ENCODE measurements around the gene MLYCD.

The MLYCD gene

DNA sequence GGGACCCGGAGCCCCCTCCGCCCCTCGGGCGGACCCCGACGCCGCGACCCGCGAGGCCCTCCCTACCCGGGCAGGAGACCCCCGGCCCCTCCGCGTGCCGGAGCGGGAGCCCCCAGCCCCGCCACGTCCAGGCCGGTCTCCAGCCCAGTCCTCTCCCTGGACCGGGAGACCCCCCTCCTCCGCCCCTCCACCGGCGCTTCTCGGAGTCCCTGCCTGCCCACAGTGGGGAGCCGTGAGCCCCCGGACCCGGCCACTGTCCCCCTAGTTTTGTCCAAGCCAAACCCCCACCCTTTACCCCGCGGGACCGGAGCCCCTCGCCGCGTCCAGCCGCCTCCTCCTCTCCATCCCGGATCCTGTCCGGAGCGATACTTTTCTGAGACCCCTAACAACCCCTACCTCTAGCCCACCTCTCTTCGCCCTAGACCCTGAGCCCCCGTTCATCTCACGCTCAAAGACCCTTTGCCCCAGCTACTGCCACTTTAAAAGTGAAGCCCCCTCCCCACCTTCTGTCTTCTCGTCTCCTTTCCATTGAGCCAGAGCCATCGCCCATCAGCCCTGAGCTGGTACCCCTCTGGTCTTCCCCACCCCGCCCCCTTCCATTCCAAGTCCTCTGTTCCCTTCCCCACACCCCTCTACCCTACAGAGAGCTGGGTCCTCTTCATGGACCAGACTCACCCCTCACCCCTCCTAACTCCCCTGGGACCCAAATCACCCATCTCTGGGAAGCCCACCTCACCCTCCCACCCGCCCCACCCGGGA lies 70.2 kb downstream of the MLYCD start:
- Histone ChIP-seq H3K36me3 (ENCODE audit: control insufficient read depth, insufficient read depth, low read length) (no peaks in the 10 kb centered on the region), H3K4me1 (ENCODE audit: control insufficient read depth, insufficient read depth, low read length, poor library complexity, severe bottlenecking) (no peaks in the 10 kb centered on the region), H3K9me3 (ENCODE audit: control insufficient read depth, low read length) (no peaks in the 10 kb centered on the region), H3K4me3 (ENCODE audit: insufficient read depth, low read depth, low read length, poor library complexity, severe bottlenecking) (no peak overlapping the region), H3K27ac (ENCODE audit: insufficient read depth, low read length, poor library complexity, severe bottlenecking) (no peak overlapping the region), H3K27me3 (replicated peaks; ENCODE audit: control insufficient read depth, insufficient read depth, low read length, poor library complexity, severe bottlenecking) (peaks cover 21% of the 10 kb centered on the region)
- DNase-seq: no peak

DNA sequence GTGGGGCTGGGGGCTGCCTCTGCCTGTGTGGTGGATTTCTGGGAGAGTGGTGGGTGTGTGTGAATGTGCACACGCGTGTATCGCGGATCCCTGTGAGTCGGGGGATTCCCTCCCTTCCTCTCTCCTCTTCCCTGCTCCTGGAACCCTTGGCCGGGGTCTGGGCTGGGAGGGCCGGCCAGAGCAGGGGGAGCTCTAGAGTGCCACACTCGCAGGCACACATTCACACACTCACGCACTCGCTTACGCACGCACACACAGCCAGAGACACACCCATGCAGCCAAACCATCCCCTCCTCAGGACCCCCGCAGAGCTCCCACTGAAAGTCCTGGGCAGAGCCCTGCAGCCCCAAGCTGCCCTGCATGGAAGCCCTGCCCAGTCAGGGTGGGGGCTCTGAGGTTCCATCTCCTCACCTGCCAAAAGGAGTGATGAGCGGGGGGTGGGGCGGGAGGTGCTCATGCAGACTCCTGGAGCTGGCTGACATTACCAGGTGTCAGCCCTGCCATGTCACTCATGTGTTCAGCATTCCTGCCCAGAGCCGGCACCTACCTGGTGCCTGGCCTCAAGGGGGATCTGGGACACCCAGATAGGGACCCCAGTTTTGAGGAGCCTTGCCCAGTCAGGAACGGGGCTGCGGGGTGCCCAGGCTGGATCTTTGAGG lies 71.0 kb downstream of the MLYCD start:
- H3K27ac ChIP-seq (ENCODE audit: insufficient read depth, low read length, poor library complexity, severe bottlenecking): no peak overlapping the region
- no peak overlapping the region for H3K4me3 ChIP-seq (ENCODE audit: insufficient read depth, low read depth, low read length, poor library complexity, severe bottlenecking)
- DNase-seq: no peak
- H3K27me3 ChIP-seq (replicated peaks; ENCODE audit: control insufficient read depth, insufficient read depth, low read length, poor library complexity, severe bottlenecking): peaks cover 21% of the 10 kb centered on the region
- no peaks in the 10 kb centered on the region for H3K4me1 ChIP-seq (ENCODE audit: control insufficient read depth, insufficient read depth, low read length, poor library complexity, severe bottlenecking)
- no peaks in the 10 kb centered on the region for H3K36me3 ChIP-seq (ENCODE audit: control insufficient read depth, insufficient read depth, low read length)
- no peaks in the 10 kb centered on the region for H3K9me3 ChIP-seq (ENCODE audit: control insufficient read depth, low read length)

DNA sequence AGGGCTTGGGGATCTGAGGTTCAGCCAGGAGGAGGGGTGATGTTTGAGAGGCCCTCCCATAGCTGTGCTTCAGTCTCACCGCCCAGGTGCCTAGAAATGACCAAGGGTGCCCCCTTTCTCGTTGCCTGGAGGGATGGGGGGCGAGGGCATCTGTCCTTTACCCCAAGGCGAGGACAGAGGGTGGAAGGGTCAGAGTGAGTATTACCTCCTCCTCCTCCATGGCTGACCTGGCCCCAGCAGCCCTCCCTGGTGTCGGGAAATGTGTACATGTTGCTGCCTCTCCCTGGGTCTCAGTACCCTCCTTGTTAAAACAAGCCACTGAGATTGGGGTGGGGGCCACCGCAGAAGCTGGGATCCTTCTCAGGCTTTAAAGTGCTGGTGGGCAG lies 71.5 kb downstream of the MLYCD start:
- Histone ChIP-seq H3K4me1 (ENCODE audit: control insufficient read depth, insufficient read depth, low read length, poor library complexity, severe bottlenecking) (no peaks in the 10 kb centered on the region), H3K4me3 (ENCODE audit: insufficient read depth, low read depth, low read length, poor library complexity, severe bottlenecking) (no peak overlapping the region), H3K9me3 (ENCODE audit: control insufficient read depth, low read length) (no peaks in the 10 kb centered on the region), H3K36me3 (ENCODE audit: control insufficient read depth, insufficient read depth, low read length) (no peaks in the 10 kb centered on the region), H3K27me3 (replicated peaks; ENCODE audit: control insufficient read depth, insufficient read depth, low read length, poor library complexity, severe bottlenecking) (peaks cover 21% of the 10 kb centered on the region), H3K27ac (ENCODE audit: insufficient read depth, low read length, poor library complexity, severe bottlenecking) (no peak overlapping the region)
- no peak for DNase-seq

DNA sequence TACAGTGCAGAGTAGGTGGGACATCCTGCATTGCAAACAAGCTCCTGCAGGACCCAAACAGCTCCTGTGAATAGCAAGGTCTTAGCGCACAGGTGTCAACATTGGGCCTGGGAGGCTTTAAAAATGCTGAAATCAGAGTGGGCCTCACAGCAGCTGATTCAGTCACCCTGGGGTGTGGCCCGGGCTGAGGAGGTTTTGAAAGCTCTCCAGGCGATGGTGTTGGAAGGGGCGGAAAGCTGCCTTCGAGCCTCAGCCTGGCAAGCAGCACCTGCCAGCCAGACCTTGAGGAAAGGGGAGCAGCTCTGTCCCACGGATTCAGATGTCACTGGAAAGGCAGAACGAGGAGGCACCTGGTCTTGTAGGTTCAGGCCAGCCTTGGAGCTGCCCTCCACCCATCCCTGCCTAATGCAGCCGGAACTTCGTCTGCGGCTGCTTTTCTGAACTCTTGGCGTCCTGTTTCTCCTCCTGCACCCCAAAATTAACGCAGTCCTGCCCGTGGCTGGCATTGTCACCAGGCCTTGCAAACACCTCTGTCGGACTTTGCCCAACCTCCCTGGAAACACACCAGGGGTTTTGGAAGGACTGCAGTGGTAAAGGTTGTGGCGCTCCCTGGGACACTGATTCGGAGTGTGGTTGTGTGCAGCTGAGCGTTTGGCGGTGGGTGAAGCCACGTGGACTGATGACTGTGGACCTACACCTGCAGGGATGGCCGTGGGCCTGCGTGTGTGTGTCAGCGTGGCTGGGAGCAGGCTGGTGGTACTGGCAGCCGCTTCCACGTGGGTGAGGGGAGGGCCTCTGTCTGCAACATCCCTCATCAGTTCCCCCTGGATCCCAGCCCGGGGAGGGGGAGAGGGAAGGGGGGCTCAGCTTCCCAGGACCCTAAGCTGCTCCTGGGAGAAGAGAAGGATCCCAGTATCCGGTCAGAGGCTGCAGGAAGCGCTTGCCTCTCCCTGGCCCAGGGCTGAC lies 72.5 kb downstream of the MLYCD start:
- Histone ChIP-seq H3K36me3 (ENCODE audit: control insufficient read depth, insufficient read depth, low read length) (no peaks in the 10 kb centered on the region), H3K27me3 (replicated peaks; ENCODE audit: control insufficient read depth, insufficient read depth, low read length, poor library complexity, severe bottlenecking) (peaks cover 21% of the 10 kb centered on the region)

DNA sequence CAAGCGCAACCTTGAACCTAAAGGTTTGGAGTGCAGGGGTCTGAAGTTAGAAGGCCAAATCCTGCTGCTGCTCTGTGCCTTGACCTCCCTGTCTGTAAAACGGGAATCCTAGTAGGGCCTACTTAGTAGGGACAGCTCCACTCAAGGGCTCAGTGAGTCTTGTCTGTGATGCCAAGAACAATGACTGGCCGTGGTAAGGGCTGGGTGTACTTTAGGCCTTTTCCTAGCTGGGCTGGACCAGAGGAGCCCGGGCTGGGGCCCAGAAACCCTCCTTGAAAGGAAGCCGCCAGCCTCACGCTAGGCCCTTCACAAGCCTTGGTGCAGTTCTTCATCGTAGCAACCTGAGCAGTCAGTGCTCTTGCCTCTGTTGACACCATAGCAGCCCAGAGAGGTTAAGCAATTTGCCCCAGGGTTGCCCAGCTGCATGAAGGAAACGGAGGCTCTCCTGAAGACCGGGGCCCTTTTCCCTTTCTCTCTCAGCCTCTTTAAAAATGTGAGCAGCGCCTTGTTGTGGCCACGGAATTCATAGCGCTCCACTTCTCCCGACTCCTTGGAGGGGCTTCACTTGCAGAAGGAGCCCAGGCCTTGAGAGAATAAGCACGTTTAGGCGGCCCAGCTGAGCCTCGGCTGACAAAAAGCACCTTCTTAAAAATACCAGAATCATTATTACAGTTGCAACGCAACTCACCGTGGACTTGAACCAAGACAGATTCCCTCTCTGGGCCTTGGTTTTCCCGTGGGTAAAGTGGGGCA lies 73.5 kb downstream of the MLYCD start:
- H3K36me3 ChIP-seq (ENCODE audit: control insufficient read depth, insufficient read depth, low read length): no peaks in the 10 kb centered on the region
- DNase-seq: no peak
- no peaks in the 10 kb centered on the region for H3K9me3 ChIP-seq (ENCODE audit: control insufficient read depth, low read length)
- no peaks in the 10 kb centered on the region for H3K4me1 ChIP-seq (ENCODE audit: control insufficient read depth, insufficient read depth, low read length, poor library complexity, severe bottlenecking)
- peaks cover 21% of the 10 kb centered on the region for H3K27me3 ChIP-seq (replicated peaks; ENCODE audit: control insufficient read depth, insufficient read depth, low read length, poor library complexity, severe bottlenecking)
- H3K4me3 ChIP-seq (ENCODE audit: insufficient read depth, low read depth, low read length, poor library complexity, severe bottlenecking): no peak overlapping the region
- H3K27ac ChIP-seq (ENCODE audit: insufficient read depth, low read length, poor library complexity, severe bottlenecking): no peak overlapping the region

More for the DNA sequence above, 72.5 kb downstream of the MLYCD start:
- no peak for DNase-seq
- Histone ChIP-seq H3K4me1 (ENCODE audit: control insufficient read depth, insufficient read depth, low read length, poor library complexity, severe bottlenecking) (no peaks in the 10 kb centered on the region), H3K4me3 (ENCODE audit: insufficient read depth, low read depth, low read length, poor library complexity, severe bottlenecking) (no peak overlapping the region), H3K27ac (ENCODE audit: insufficient read depth, low read length, poor library complexity, severe bottlenecking) (no peak overlapping the region), H3K9me3 (ENCODE audit: control insufficient read depth, low read length) (no peaks in the 10 kb centered on the region)

DNA sequence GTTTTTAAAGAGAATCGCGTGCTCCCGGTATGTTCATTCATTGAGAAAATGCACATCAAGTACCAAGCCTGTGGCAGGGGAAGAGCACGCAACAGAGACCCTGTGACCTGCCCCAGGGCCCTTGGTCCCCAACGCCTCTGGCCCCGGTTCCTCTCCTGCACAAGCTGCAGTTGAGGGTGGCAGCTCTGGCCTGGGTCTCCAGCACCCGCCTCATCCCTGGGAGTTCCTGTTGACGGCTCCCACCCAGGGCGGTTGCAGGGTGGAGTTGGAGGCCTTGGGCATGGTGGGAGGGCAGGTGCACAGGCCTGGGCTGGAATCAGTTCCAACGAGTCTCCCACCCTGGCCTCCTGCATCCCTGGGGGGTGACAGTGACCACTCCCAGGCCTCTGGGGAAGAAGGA lies 74.2 kb downstream of the MLYCD start:
- H3K27ac ChIP-seq (ENCODE audit: insufficient read depth, low read length, poor library complexity, severe bottlenecking): no peak overlapping the region
- no peaks in the 10 kb centered on the region for H3K9me3 ChIP-seq (ENCODE audit: control insufficient read depth, low read length)
- H3K27me3 ChIP-seq (replicated peaks; ENCODE audit: control insufficient read depth, insufficient read depth, low read length, poor library complexity, severe bottlenecking): peaks cover 21% of the 10 kb centered on the region
- no peak for DNase-seq
- no peak overlapping the region for H3K4me3 ChIP-seq (ENCODE audit: insufficient read depth, low read depth, low read length, poor library complexity, severe bottlenecking)
- H3K4me1 ChIP-seq (ENCODE audit: control insufficient read depth, insufficient read depth, low read length, poor library complexity, severe bottlenecking): no peaks in the 10 kb centered on the region
- no peaks in the 10 kb centered on the region for H3K36me3 ChIP-seq (ENCODE audit: control insufficient read depth, insufficient read depth, low read length)

DNA sequence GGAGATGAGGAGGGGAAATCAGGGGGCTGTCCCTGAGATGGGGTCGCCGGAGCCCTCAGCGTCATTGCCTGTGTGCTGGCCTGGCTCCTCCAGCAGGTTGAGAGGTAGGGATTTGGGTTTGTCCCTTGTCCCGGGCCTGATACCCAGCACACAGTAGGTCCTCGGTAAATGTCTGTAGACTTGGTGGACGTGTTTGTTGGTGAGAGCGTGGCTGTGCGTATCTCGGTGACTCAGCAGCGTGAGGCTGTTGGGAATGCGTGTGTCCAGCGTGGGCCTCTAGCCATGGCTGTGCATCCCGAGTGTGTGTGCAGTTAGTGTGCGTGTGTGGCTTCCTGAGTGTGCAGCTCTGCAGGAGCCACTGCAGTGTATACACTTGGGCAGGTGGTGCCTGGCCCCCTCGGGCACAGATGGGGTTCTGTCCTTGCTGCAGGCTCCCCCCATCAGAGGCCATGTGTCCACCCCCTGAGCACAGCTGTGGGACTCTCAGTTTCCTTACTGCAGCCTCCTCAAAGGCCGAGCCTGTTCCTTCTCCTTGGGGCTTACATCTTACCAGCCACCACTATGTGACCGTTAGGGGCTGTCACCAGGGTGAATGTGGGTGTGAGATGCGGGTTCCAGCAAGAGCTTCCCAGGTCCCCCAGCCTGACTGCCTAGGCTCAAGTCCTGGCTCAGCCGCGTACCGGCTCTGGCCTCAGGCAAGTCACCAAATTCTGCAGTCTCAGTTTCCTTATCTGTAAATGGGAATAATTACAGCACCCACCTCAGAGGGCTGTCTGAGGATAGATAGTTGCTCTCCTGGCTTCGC lies 74.9 kb downstream of the MLYCD start:
- H3K9me3 ChIP-seq (ENCODE audit: control insufficient read depth, low read length): no peaks in the 10 kb centered on the region

DNA sequence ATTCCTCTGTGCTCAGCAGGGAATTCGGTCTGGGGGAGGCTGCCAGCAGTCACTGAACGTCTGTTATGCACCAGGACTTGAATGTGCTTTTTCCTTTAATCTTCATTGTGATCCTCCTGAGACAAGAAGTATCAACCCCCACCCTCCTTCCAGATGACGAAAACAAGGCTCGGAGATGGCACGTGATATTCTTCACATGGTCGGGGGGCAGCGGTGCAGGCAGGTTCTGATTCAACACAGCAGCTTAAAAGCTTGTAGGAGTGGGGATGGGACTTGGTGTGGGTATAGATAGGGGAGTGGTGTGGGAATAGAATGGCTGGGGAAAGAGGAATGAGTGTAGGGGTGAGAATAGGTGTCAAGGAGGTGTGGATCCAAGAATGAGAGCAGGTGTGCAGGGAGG lies 75.6 kb downstream of the MLYCD start:
- Histone ChIP-seq H3K27ac (ENCODE audit: insufficient read depth, low read length, poor library complexity, severe bottlenecking) (no peak overlapping the region), H3K9me3 (ENCODE audit: control insufficient read depth, low read length) (no peaks in the 10 kb centered on the region), H3K4me1 (ENCODE audit: control insufficient read depth, insufficient read depth, low read length, poor library complexity, severe bottlenecking) (no peaks in the 10 kb centered on the region), H3K36me3 (ENCODE audit: control insufficient read depth, insufficient read depth, low read length) (no peaks in the 10 kb centered on the region), H3K27me3 (replicated peaks; ENCODE audit: control insufficient read depth, insufficient read depth, low read length, poor library complexity, severe bottlenecking) (peaks cover 15% of the 10 kb centered on the region), H3K4me3 (ENCODE audit: insufficient read depth, low read depth, low read length, poor library complexity, severe bottlenecking) (no peak overlapping the region)
- no peak for DNase-seq

More for the DNA sequence above, 74.9 kb downstream of the MLYCD start:
- DNase-seq: no peak
- Histone ChIP-seq H3K27ac (ENCODE audit: insufficient read depth, low read length, poor library complexity, severe bottlenecking) (no peak overlapping the region), H3K36me3 (ENCODE audit: control insufficient read depth, insufficient read depth, low read length) (no peaks in the 10 kb centered on the region), H3K4me1 (ENCODE audit: control insufficient read depth, insufficient read depth, low read length, poor library complexity, severe bottlenecking) (no peaks in the 10 kb centered on the region), H3K4me3 (ENCODE audit: insufficient read depth, low read depth, low read length, poor library complexity, severe bottlenecking) (no peak overlapping the region), H3K27me3 (replicated peaks; ENCODE audit: control insufficient read depth, insufficient read depth, low read length, poor library complexity, severe bottlenecking) (peaks cover 21% of the 10 kb centered on the region)
